ENCODE measurements around the gene VEGFC.

VEGFC gene

DNA sequence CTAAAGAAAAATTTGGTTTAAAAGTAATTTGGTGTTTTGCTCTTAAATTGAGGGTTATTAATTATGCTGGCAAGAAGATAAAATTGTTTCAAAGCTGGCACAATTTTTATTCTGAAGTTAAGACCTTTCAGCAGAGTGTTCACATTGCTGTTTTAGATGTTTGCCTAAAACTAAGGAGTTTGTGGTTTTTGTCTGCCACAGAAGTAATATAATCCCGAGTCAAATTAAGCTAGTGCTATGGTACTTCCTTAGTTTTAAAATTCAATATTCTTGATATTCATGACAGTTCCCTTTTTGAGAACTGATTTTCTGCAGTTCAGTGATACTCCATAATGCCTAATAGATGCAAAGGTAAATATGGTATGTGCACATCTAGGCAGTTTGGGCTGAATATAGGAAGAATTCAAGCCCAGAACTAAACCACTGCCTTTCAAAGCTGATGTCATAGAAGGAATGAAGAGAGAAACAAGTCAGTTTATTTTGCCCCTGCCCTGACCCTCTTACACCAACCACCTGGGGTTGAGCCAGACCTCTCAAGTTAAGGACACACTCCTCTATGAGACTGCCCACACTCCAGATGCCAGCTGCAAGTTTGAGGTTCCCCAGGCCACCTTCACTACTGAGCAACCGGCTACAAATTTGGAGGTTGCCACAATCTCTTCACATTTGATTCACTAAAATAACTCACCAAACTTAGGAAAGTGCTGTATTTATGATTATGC, 32.1 kb upstream of the VEGFC start:
- Histone ChIP-seq H2AFZ (ENCODE audit: low read length) (no peak overlapping the region), H3K79me2 (ENCODE audit: insufficient read depth, low read length) (no peaks in the 10 kb centered on the region), H3K4me1 (ENCODE audit: insufficient read depth, low read length, poor library complexity, severe bottlenecking) (no peaks in the 10 kb centered on the region), H4K20me1 (ENCODE audit: insufficient read depth, low read length, poor library complexity, severe bottlenecking) (no peaks in the 10 kb centered on the region), H3K36me3 (ENCODE audit: insufficient read depth, low read length) (no peaks in the 10 kb centered on the region), H3K4me2 (ENCODE audit: low read depth, low read length, poor library complexity, severe bottlenecking) (no peak overlapping the region), H3K9me3 (ENCODE audit: insufficient read depth, low read depth, low read length) (no peaks in the 10 kb centered on the region; the same call in 1 of the 2 replicates), H3F3A (ENCODE audit: low read depth) (no peaks in the 10 kb centered on the region), H3K9ac (ENCODE audit: low read depth, low read length, poor library complexity, severe bottlenecking) (no peak overlapping the region), H3K9me2 (replicated peaks; ENCODE audit: low read depth, low read length) (no peaks in the 10 kb centered on the region), H3K4me3 (ENCODE audit: low read length, poor library complexity, severe bottlenecking) (no peak overlapping the region), H3K27me3 (ENCODE audit: insufficient read depth, low read length, poor library complexity, severe bottlenecking) (no peaks in the 10 kb centered on the region)
- TF ChIP-seq, protein P1, sequence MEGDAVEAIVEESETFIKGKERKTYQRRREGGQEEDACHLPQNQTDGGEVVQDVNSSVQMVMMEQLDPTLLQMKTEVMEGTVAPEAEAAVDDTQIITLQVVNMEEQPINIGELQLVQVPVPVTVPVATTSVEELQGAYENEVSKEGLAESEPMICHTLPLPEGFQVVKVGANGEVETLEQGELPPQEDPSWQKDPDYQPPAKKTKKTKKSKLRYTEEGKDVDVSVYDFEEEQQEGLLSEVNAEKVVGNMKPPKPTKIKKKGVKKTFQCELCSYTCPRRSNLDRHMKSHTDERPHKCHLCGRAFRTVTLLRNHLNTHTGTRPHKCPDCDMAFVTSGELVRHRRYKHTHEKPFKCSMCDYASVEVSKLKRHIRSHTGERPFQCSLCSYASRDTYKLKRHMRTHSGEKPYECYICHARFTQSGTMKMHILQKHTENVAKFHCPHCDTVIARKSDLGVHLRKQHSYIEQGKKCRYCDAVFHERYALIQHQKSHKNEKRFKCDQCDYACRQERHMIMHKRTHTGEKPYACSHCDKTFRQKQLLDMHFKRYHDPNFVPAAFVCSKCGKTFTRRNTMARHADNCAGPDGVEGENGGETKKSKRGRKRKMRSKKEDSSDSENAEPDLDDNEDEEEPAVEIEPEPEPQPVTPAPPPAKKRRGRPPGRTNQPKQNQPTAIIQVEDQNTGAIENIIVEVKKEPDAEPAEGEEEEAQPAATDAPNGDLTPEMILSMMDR (conservative IDR thresholded peaks at IDR 0.05; ENCODE audit: low read length): no peak
- no peak for TF ChIP-seq EZH2phosphoT487 (IDR thresholded peaks at IDR 0.05; ENCODE audit: borderline replicate concordance)

DNA sequence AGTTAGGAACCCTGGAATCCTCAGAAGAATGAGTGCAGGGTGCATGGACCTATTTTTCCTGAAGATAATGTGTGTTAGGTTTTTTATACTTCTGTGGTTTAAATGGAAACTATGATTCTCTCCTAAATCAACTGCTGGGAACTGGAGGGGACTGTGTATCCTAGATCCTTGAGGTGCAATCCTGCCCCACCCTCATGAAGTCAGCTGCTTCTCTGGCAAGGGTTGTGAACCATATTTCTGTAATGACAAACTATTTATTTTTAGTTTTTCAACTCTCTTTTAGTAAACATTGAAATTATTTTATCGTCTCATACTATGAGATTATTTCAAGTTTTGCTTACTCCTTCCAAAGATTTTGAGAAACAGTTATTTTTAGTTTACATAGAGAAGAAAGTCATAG, 25.8 kb upstream of the VEGFC start:
- H3K79me2 ChIP-seq (ENCODE audit: insufficient read depth, low read length): no peaks in the 10 kb centered on the region
- H3K36me3 ChIP-seq (ENCODE audit: insufficient read depth, low read length): no peaks in the 10 kb centered on the region
- no peaks in the 10 kb centered on the region for H3F3A ChIP-seq (ENCODE audit: low read depth)
- TF ChIP-seq EZH2phosphoT487 (IDR thresholded peaks at IDR 0.05; ENCODE audit: borderline replicate concordance): no peak
- TF ChIP-seq, protein P1 (conservative IDR thresholded peaks at IDR 0.05; ENCODE audit: low read length): no peak
- H4K20me1 ChIP-seq (ENCODE audit: insufficient read depth, low read length, poor library complexity, severe bottlenecking): no peaks in the 10 kb centered on the region
- no peaks in the 10 kb centered on the region for H3K9me3 ChIP-seq (ENCODE audit: insufficient read depth, low read depth, low read length)
- no peak overlapping the region for H3K9ac ChIP-seq (ENCODE audit: low read depth, low read length, poor library complexity, severe bottlenecking)
- no peak overlapping the region for H3K4me2 ChIP-seq (ENCODE audit: low read depth, low read length, poor library complexity, severe bottlenecking)
- H3K4me1 ChIP-seq (ENCODE audit: insufficient read depth, low read length, poor library complexity, severe bottlenecking): no peaks in the 10 kb centered on the region
- H3K9me2 ChIP-seq (replicated peaks; ENCODE audit: low read depth, low read length): no peaks in the 10 kb centered on the region
- H2AFZ ChIP-seq (ENCODE audit: low read length): no peak overlapping the region
- no peak overlapping the region for H3K4me3 ChIP-seq (ENCODE audit: low read length, poor library complexity, severe bottlenecking)
- no peaks in the 10 kb centered on the region for H3K27me3 ChIP-seq (ENCODE audit: insufficient read depth, low read length, poor library complexity, severe bottlenecking)

DNA sequence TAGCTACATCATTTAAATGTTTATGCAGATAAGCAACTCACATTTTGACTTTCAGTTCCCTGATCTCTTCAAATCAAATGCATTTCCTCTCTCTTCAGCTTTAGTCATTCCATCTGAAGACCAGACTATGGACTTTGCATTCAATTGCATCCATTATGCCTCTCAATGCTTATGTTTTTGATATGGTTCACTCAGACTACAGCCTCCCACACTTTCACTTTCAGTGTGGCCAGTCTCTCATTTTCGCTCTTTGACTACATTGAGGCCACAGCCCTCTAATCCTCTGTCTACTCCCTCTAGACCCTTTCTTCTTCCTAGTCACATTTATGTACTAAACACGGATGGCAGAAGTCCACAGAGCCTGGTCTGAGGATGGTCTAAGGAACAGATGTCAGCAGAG, 24.5 kb upstream of the VEGFC start:
- peak overlapping the region; percentile 29; the same call in 1 of the 2 replicates for H2AFZ ChIP-seq (ENCODE audit: low read length)
- H3K4me2 ChIP-seq (ENCODE audit: low read depth, low read length, poor library complexity, severe bottlenecking): peak overlapping the region; percentile 37
- no peaks in the 10 kb centered on the region for H3K4me1 ChIP-seq (ENCODE audit: insufficient read depth, low read length, poor library complexity, severe bottlenecking)

More for the DNA sequence above, 24.5 kb upstream of the VEGFC start:
- peak overlapping the region; percentile 5 for H3K4me3 ChIP-seq (ENCODE audit: low read length, poor library complexity, severe bottlenecking)
- no peaks in the 10 kb centered on the region for H3K27me3 ChIP-seq (ENCODE audit: insufficient read depth, low read length, poor library complexity, severe bottlenecking)
- TF ChIP-seq EZH2phosphoT487 (IDR thresholded peaks at IDR 0.05; ENCODE audit: borderline replicate concordance): no peak
- TF ChIP-seq, protein P1 (conservative IDR thresholded peaks at IDR 0.05; ENCODE audit: low read length): no peak
- H4K20me1 ChIP-seq (ENCODE audit: insufficient read depth, low read length, poor library complexity, severe bottlenecking): no peaks in the 10 kb centered on the region
- H3K9me3 ChIP-seq (ENCODE audit: insufficient read depth, low read depth, low read length): no peaks in the 10 kb centered on the region
- H3F3A ChIP-seq (ENCODE audit: low read depth): no peaks in the 10 kb centered on the region
- no peaks in the 10 kb centered on the region for H3K79me2 ChIP-seq (ENCODE audit: insufficient read depth, low read length)
- H3K36me3 ChIP-seq (ENCODE audit: insufficient read depth, low read length): no peaks in the 10 kb centered on the region
- H3K9ac ChIP-seq (ENCODE audit: low read depth, low read length, poor library complexity, severe bottlenecking): no peak overlapping the region
- H3K9me2 ChIP-seq (replicated peaks; ENCODE audit: low read depth, low read length): no peaks in the 10 kb centered on the region
